ENCODE data around the gene ARHGAP26. TPM values are rescaled to one million over a fixed set of nuclear protein-coding genes. Genes with fewer than 3 reads are reported as not detected.

ARHGAP26 gene
- total RNA-seq, 4 donors from 2014 or later = 22.3 to 40.7 (median 28.2) TPM

- 93% methylated on average over 5 of the region's 5 CpGs for WGBS
These were observed 50.3 kb downstream of the ARHGAP26 start for GRCh38 chr5:142820447-142820846.

GRCh38 chr5:142821034-142821732, 51.0 kb downstream of the ARHGAP26 start:
- DNase-seq (ENCODE audit: extremely low spot score) = no peak
- Histone ChIP-seq H3K9me3 (peaks cover 0 to 6% (median 0%) of the 10 kb centered on the region in 4 donors), H3K4me1 (peaks cover 60 to 78% (median 74%) of the 10 kb centered on the region in 4 donors), H3K4me3 (no peak overlapping the region), H3K27ac (replicated peaks in 1 of 4) (no peak overlapping the region), H3K27me3 (no peaks in the 10 kb centered on the region), H3K36me3 (no peaks in the 10 kb centered on the region)
- 100% methylated on average over 2 of the region's 2 CpGs for WGBS
- intact Hi-C loops (cut with DNase I) = no loop called here
- TF ChIP-seq POLR2A (IDR thresholded peaks at IDR 0.05; ENCODE audit: low read depth) (no peak), POLR2AphosphoS5 (IDR thresholded peaks at IDR 0.05) (no peak), EP300 (IDR thresholded peaks at IDR 0.05) (no peak), CTCF (IDR thresholded peaks at IDR 0.05) (no peak)

More at GRCh38 chr5:142820447-142820846, 50.3 kb downstream of the ARHGAP26 start:
- TF ChIP-seq POLR2AphosphoS5 (IDR thresholded peaks at IDR 0.05) (no peak), CTCF (IDR thresholded peaks at IDR 0.05) (no peak), POLR2A (IDR thresholded peaks at IDR 0.05; ENCODE audit: low read depth) (no peak), EP300 (IDR thresholded peaks at IDR 0.05) (no peak)
- DNase-seq (ENCODE audit: extremely low spot score) = no peak
- Histone ChIP-seq H3K9me3 (peaks cover 0 to 6% (median 0%) of the 10 kb centered on the region in 4 donors), H3K4me3 (no peak overlapping the region), H3K27me3 (no peaks in the 10 kb centered on the region), H3K27ac (replicated peaks in 1 of 4) (no peak overlapping the region), H3K36me3 (no peaks in the 10 kb centered on the region), H3K4me1 (peaks cover 57 to 78% (median 74%) of the 10 kb centered on the region in 4 donors)
- intact Hi-C loops (cut with DNase I) = no loop called here

DNA sequence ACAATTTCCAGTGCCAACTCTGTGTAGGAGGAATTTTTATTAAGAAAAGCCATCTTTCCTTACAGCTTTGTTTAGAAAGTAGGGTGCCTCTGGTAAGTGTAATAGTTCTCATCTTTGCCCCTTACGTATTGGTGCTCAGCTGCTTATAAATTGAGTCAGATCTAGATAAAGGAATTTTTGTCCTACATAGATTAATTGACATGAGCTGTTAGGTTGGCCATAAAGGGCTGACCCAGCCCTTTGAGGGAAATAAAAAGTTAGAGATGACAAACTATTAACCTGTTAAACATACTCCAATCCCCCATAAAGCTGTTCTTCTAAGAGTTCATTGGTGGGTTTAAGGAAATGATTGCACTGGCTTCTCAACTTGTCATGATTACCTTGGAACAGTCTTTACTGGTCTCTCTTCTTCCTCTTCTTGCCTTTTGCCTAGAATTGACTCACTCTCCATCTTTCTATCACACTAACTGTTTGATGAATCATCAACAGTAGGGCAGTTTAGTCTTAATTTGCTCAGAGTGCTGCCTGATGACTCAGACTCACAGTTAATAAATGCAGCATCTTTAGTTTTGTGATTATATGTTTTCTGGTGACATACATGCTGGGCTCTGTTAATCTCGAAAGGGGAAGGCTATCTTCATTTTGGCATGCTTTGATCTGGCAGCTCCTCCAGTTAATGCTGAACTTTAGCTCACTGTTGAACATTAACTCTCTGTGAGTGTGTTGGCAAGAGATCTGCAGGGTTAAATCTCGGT, 51.7 kb downstream of the ARHGAP26 start:
- TF ChIP-seq CTCF (IDR thresholded peaks at IDR 0.05) = no peak
- TF ChIP-seq POLR2A (IDR thresholded peaks at IDR 0.05; ENCODE audit: low read depth) = no peak
- no peak for TF ChIP-seq POLR2AphosphoS5 (IDR thresholded peaks at IDR 0.05)
- no peak overlapping the region for H3K27ac ChIP-seq (replicated peaks in 1 of 4)
- no peaks in the 10 kb centered on the region for H3K36me3 ChIP-seq
- WGBS = 63% methylated on average over 3 of the region's 3 CpGs
- intact Hi-C loops (cut with DNase I) = no loop called here
- H3K4me1 ChIP-seq = peaks cover 59 to 78% (median 74%) of the 10 kb centered on the region in 4 donors
- H3K9me3 ChIP-seq = peaks cover 0 to 6% (median 0%) of the 10 kb centered on the region in 4 donors
- H3K4me3 ChIP-seq = no peak overlapping the region
- DNase-seq (ENCODE audit: extremely low spot score) = no peak
- H3K27me3 ChIP-seq = no peaks in the 10 kb centered on the region

- no peak for TF ChIP-seq EP300 (IDR thresholded peaks at IDR 0.05)
- TF ChIP-seq POLR2A (IDR thresholded peaks at IDR 0.05; ENCODE audit: low read depth) = no peak
- TF ChIP-seq POLR2AphosphoS5 (IDR thresholded peaks at IDR 0.05) = no peak
- TF ChIP-seq CTCF (IDR thresholded peaks at IDR 0.05) = no peak
- WGBS = 70% methylated on average over 2 of the region's 2 CpGs
- H3K27me3 ChIP-seq = no peaks in the 10 kb centered on the region
- no peaks in the 10 kb centered on the region for H3K36me3 ChIP-seq
- H3K4me1 ChIP-seq = peaks cover 58 to 78% (median 72%) of the 10 kb centered on the region in 4 donors
- H3K27ac ChIP-seq (replicated peaks in 1 of 4) = no peak overlapping the region
- intact Hi-C loops (cut with DNase I) = no loop called here
- no peak for DNase-seq (ENCODE audit: extremely low spot score)
- H3K9me3 ChIP-seq = peaks cover 0 to 6% (median 0%) of the 10 kb centered on the region in 4 donors
- no peak overlapping the region for H3K4me3 ChIP-seq
These were observed 52.9 kb downstream of the ARHGAP26 start for GRCh38 chr5:142823126-142823525.
